SH-SY5Y (cell line): ENCODE results near the gene MRPL50.

Source experiments
- GATA2 ChIP-seq: IDR thresholded peaks from 2 replicates; pipeline ENCODE4 v1.6.1; 2011; ENCODE audit warnings: mild to moderate bottlenecking, low read depth, low read length
- GATA3 ChIP-seq: IDR thresholded peaks from 2 replicates; pipeline ENCODE4 v1.6.1; 2011; ENCODE audit warnings: low read depth, mild to moderate bottlenecking, low read length, moderate library complexity

- TF ChIP-seq GATA2 (no peak), GATA3 (no peak)
These were observed 15.1 kb downstream of the MRPL50 start for GRCh38 chr9:101383361-101383760.
